A549 (cell line): ENCODE results near the gene CTCF.

ENCODE experiments used
- MYC ChIP-seq: IDR thresholded peaks from 2 replicates; pipeline ENCODE4 v1.6.1; 2012; ENCODE audit warnings: mild to moderate bottlenecking, inconsistent platforms, low read length, improper control_type of control experiment, borderline replicate concordance
- POLR2A ChIP-seq: IDR thresholded peaks from 2 replicates; pipeline ENCODE4 v1.6.1; 2012; ENCODE audit warnings: mild to moderate bottlenecking, low read length
- RAD21 ChIP-seq, 2 experiments: fragments of >200 bp in 1 of 2; sonication (Bioruptor Twin) in 1 of 2; formaldehyde crosslinking in 1 of 2; IDR thresholded peaks in 1 of 2; conservative IDR thresholded peaks in 1 of 2; 2 replicates in 1 of 2; 3 replicates in 1 of 2; pipeline ENCODE4 v1.6.1; 2012 to 2018; ENCODE audit warnings: inconsistent platforms in 1 of 2
- TF ChIP-seq, protein P1 (sequence below): fragments of >200 bp; sonication (Bioruptor Twin); formaldehyde crosslinking; IDR thresholded peaks from 3 replicates; pipeline ENCODE4 v1.5.1; 2016

GRCh38 chr16:67561824-67562525 lies 351 bp upstream of the CTCF start:
- TF ChIP-seq POLR2A, result peak; percentile 78
- no peak for TF ChIP-seq RAD21 (conservative IDR thresholded peaks at IDR 0.05 in 1 of 2, IDR thresholded peaks at IDR 0.05 in 1 of 2)
- TF ChIP-seq, protein P1, sequence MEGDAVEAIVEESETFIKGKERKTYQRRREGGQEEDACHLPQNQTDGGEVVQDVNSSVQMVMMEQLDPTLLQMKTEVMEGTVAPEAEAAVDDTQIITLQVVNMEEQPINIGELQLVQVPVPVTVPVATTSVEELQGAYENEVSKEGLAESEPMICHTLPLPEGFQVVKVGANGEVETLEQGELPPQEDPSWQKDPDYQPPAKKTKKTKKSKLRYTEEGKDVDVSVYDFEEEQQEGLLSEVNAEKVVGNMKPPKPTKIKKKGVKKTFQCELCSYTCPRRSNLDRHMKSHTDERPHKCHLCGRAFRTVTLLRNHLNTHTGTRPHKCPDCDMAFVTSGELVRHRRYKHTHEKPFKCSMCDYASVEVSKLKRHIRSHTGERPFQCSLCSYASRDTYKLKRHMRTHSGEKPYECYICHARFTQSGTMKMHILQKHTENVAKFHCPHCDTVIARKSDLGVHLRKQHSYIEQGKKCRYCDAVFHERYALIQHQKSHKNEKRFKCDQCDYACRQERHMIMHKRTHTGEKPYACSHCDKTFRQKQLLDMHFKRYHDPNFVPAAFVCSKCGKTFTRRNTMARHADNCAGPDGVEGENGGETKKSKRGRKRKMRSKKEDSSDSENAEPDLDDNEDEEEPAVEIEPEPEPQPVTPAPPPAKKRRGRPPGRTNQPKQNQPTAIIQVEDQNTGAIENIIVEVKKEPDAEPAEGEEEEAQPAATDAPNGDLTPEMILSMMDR, result no peak
- peak; percentile 73 for TF ChIP-seq MYC
